ENCODE data around the gene ZSCAN16.

GRCh38 chr6:28105245-28105639 is 19.2 kb upstream of the ZSCAN16 start:
- TF ChIP-seq CTCF (IDR thresholded peaks at IDR 0.05) (no peak), POLR2AphosphoS5 (IDR thresholded peaks at IDR 0.05) (no peak), POLR2A (IDR thresholded peaks at IDR 0.05) (no peak)
